ENCODE results near the gene P2RX3.
A peak's percentile ranks its signal among the peaks of the same experiment; 100 is the strongest.
"Not testable (repeated sequence)": the region's sequence is repeated elsewhere in the genome, so short reads cannot be mapped to it uniquely, and the experiment has no call there.

The P2RX3 gene

GRCh38 chr11:57348636-57349313, 10.6 kb downstream of the P2RX3 start:
- H3K27me3 Mint-ChIP-seq = peaks cover 14% of the 10 kb centered on the region
- H3K4me1 Mint-ChIP-seq = peaks cover 13% of the 10 kb centered on the region
- no peak for DNase-seq
- peaks cover 5 to 6% of the 10 kb centered on the region in 2 donors for H3K9me3 Mint-ChIP-seq
- H3K4me3 Mint-ChIP-seq = no peak overlapping the region
- ATAC-seq = no peak
- no peak overlapping the region for H3K27ac Mint-ChIP-seq

GRCh38 chr11:57349491-57350274, 11.5 kb downstream of the P2RX3 start:
- peaks cover 13% of the 10 kb centered on the region for H3K4me1 Mint-ChIP-seq
- peak; percentile 58 for ATAC-seq
- H3K27ac Mint-ChIP-seq = no peak overlapping the region
- H3K4me3 Mint-ChIP-seq = no peak overlapping the region
- H3K27me3 Mint-ChIP-seq = peaks cover 20% of the 10 kb centered on the region
- H3K9me3 Mint-ChIP-seq = peaks cover 5 to 6% of the 10 kb centered on the region in 2 donors
- peak; percentile 52 to 58 for DNase-seq

- DNase-seq (no peak), ATAC-seq (no peak)
- Mint-ChIP-seq H3K27ac (no peak overlapping the region), H3K27me3 (peaks cover 16% of the 10 kb centered on the region), H3K4me3 (no peak overlapping the region), H3K4me1 (no peaks in the 10 kb centered on the region), H3K9me3 (peaks cover 5 to 6% of the 10 kb centered on the region in 2 donors)
These were observed 14.9 kb downstream of the P2RX3 start for GRCh38 chr11:57353036-57353435.

GRCh38 chr11:57353446-57353845, 15.3 kb downstream of the P2RX3 start:
- H3K4me3 Mint-ChIP-seq = no peak overlapping the region

GRCh38 chr11:57353852-57354251, 15.7 kb downstream of the P2RX3 start:
- Mint-ChIP-seq H3K27ac (no peak overlapping the region), H3K4me1 (no peaks in the 10 kb centered on the region), H3K9me3 (peaks cover 5 to 6% of the 10 kb centered on the region in 2 donors), H3K4me3 (no peak overlapping the region), H3K27me3 (peaks cover 16% of the 10 kb centered on the region)
- ATAC-seq (no peak), DNase-seq (no peak)

More at GRCh38 chr11:57353446-57353845, 15.3 kb downstream of the P2RX3 start:
- no peaks in the 10 kb centered on the region for H3K4me1 Mint-ChIP-seq
- H3K27me3 Mint-ChIP-seq = peaks cover 16% of the 10 kb centered on the region
- no peak for ATAC-seq
- H3K9me3 Mint-ChIP-seq = peaks cover 5 to 6% of the 10 kb centered on the region in 2 donors
- DNase-seq = no peak
- H3K27ac Mint-ChIP-seq = no peak overlapping the region

- no peak for ATAC-seq
- DNase-seq = no peak
- no peak overlapping the region for H3K4me3 Mint-ChIP-seq
- H3K9me3 Mint-ChIP-seq = peaks cover 5 to 6% of the 10 kb centered on the region in 2 donors
- peaks cover 16% of the 10 kb centered on the region for H3K27me3 Mint-ChIP-seq
- H3K4me1 Mint-ChIP-seq = no peaks in the 10 kb centered on the region
- peak overlapping the region in 1 of 2 donors; percentile 85 for H3K27ac Mint-ChIP-seq
These were observed 16.5 kb downstream of the P2RX3 start for GRCh38 chr11:57354699-57355098.

GRCh38 chr11:57356268-57356667, 18.1 kb downstream of the P2RX3 start:
- Mint-ChIP-seq H3K27me3 (peaks cover 16% of the 10 kb centered on the region), H3K9me3 (peaks cover 4 to 5% of the 10 kb centered on the region in 2 donors), H3K4me1 (no peaks in the 10 kb centered on the region), H3K4me3 (no peak overlapping the region), H3K27ac (no peak overlapping the region)
- no peak for ATAC-seq
- no peak for DNase-seq

- Mint-ChIP-seq H3K4me1 (no peaks in the 10 kb centered on the region), H3K4me3 (no peak overlapping the region), H3K27ac (no peak overlapping the region), H3K27me3 (peaks cover 23% of the 10 kb centered on the region), H3K9me3 (no peaks in the 10 kb centered on the region)
- ATAC-seq = no peak
- DNase-seq = no peak
These were observed 19.2 kb downstream of the P2RX3 start for GRCh38 chr11:57357310-57357709.

GRCh38 chr11:57357856-57358255, 19.7 kb downstream of the P2RX3 start:
- Mint-ChIP-seq H3K27ac (no peak overlapping the region), H3K9me3 (no peaks in the 10 kb centered on the region), H3K27me3 (peaks cover 23% of the 10 kb centered on the region), H3K4me1 (no peaks in the 10 kb centered on the region), H3K4me3 (no peak overlapping the region)
- DNase-seq (no peak), ATAC-seq (no peak)

GRCh38 chr11:57358543-57358961, 20.4 kb downstream of the P2RX3 start:
- Mint-ChIP-seq H3K27me3 (peaks cover 18% of the 10 kb centered on the region), H3K9me3 (no peaks in the 10 kb centered on the region), H3K4me3 (no peak overlapping the region), H3K4me1 (no peaks in the 10 kb centered on the region), H3K27ac (no peak overlapping the region)
- ATAC-seq = no peak
- DNase-seq = no peak

GRCh38 chr11:57358991-57359390, 20.8 kb downstream of the P2RX3 start:
- DNase-seq = no peak
- H3K27ac Mint-ChIP-seq = no peak overlapping the region
- H3K9me3 Mint-ChIP-seq = no peaks in the 10 kb centered on the region
- no peak for ATAC-seq
- no peak overlapping the region for H3K4me3 Mint-ChIP-seq
- H3K27me3 Mint-ChIP-seq = peaks cover 23% of the 10 kb centered on the region
- no peaks in the 10 kb centered on the region for H3K4me1 Mint-ChIP-seq

GRCh38 chr11:57359396-57359795, 21.2 kb downstream of the P2RX3 start:
- Mint-ChIP-seq H3K9me3 (no peaks in the 10 kb centered on the region), H3K27ac (no peak overlapping the region), H3K4me3 (no peak overlapping the region), H3K4me1 (no peaks in the 10 kb centered on the region), H3K27me3 (peaks cover 23% of the 10 kb centered on the region)
- DNase-seq = no peak
- no peak for ATAC-seq

- no peak overlapping the region for H3K27ac Mint-ChIP-seq
- no peaks in the 10 kb centered on the region for H3K9me3 Mint-ChIP-seq
- ATAC-seq (no peak), DNase-seq (no peak)
- no peaks in the 10 kb centered on the region for H3K4me1 Mint-ChIP-seq
- H3K27me3 Mint-ChIP-seq = peaks cover 17% of the 10 kb centered on the region
- H3K4me3 Mint-ChIP-seq = no peak overlapping the region
These were observed 21.9 kb downstream of the P2RX3 start for GRCh38 chr11:57359896-57360690.

- peaks cover 17% of the 10 kb centered on the region for H3K27me3 Mint-ChIP-seq
- no peak for DNase-seq
- H3K9me3 Mint-ChIP-seq = no peaks in the 10 kb centered on the region
- no peaks in the 10 kb centered on the region for H3K4me1 Mint-ChIP-seq
- no peak for ATAC-seq
- no peak overlapping the region for H3K27ac Mint-ChIP-seq
- no peak overlapping the region for H3K4me3 Mint-ChIP-seq
These were observed 22.8 kb downstream of the P2RX3 start for GRCh38 chr11:57360991-57361390.

- DNase-seq, H3K4me3 Mint-ChIP-seq, H3K4me1 Mint-ChIP-seq, H3K27ac Mint-ChIP-seq, ATAC-seq, H3K9me3 Mint-ChIP-seq: not testable (repeated sequence)
- H3K27me3 Mint-ChIP-seq = peaks cover 17% of the 10 kb centered on the region
These were observed 23.3 kb downstream of the P2RX3 start for GRCh38 chr11:57361420-57361819.

- Mint-ChIP-seq H3K9me3 (no peaks in the 10 kb centered on the region), H3K27ac (no peak overlapping the region), H3K4me1 (no peaks in the 10 kb centered on the region), H3K4me3 (no peak overlapping the region), H3K27me3 (peaks cover 17% of the 10 kb centered on the region)
- ATAC-seq (no peak), DNase-seq (no peak)
These were observed 23.8 kb downstream of the P2RX3 start for GRCh38 chr11:57361926-57362325.

All from stimulated activated naive CD8-positive, alpha-beta T cell treated with anti-CD3 and anti-CD28 coated beads, Interleukin-15, amount 100 ng/mL, for 72 hours (primary cell).